GM19395 (cell line): ENCODE results near the gene ABCC5.
"Not testable (repeated sequence)": the region's sequence is repeated elsewhere in the genome, so short reads cannot be mapped to it uniquely, and the experiment has no call there.

ENCODE experiments used
- ATAC-seq: cut with Tn5 transposase; IDR thresholded peaks from one replicate; pipeline ENCODE4 v1.9.1; 2021; ENCODE audit warnings: mild to moderate bottlenecking, moderate library complexity; ENCODE audit not compliant: unreplicated experiment

The ABCC5 gene

DNA sequence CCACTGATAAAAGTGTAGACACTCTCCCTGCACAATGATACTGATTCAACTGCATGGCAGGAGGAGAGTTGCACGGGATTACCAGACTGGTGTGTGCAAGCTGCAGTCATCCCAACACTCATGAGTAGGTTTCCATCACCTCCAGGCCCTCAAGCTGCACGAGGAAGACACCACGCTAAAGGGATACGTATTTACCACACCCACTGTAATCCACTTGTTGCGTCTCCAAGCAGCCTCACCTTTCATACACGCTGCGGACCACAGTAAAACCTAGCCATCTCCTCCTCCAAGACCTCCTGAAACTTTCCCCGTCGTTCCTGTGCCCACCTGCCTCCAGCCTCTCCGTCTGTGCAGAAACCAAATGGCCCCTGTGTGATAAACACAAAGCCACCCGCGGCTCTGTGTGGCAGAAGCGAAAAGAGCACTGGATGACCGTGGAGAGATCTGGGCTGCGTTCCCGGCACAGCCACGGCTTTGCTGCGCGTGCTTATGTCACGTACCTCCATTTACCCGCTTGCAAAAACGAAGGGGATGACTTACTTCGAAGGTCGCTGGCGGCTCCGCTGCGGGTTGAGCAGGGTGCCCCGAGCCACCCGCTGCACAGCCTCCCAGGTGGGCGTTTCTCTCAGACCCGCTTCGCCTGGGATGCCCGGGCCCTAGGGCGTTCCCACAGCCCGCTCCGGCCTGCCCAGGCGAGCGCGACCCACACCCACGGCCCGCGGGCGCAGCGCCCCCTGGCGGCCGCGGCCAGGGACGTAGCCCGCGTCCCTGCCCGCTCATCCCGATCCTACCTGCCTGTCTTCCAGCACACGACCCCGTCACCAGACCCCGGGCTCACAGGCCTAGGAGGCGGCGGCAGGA is 643 bp downstream of the ABCC5 start:
- peak; percentile 71 for ATAC-seq

DNA sequence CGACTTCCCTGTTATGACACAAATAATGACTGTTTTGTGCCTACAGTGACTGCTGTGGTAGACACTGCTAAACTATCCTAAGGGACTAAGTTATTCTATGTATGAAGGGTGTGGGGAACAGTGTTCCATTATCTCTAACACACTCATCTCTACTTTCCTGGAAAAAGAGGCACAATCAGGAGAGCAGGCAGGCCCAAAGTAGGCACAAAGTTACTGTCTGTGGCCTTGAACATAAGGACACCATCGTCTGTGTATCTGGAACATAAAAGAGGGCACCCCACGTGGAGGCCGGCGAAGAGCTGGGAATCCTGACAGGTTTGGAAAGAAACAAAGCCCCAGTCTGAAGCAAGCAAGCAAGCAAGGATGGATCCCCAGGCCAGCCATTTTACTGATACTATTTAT is 1.5 kb downstream of the ABCC5 start:
- no peak for ATAC-seq

DNA sequence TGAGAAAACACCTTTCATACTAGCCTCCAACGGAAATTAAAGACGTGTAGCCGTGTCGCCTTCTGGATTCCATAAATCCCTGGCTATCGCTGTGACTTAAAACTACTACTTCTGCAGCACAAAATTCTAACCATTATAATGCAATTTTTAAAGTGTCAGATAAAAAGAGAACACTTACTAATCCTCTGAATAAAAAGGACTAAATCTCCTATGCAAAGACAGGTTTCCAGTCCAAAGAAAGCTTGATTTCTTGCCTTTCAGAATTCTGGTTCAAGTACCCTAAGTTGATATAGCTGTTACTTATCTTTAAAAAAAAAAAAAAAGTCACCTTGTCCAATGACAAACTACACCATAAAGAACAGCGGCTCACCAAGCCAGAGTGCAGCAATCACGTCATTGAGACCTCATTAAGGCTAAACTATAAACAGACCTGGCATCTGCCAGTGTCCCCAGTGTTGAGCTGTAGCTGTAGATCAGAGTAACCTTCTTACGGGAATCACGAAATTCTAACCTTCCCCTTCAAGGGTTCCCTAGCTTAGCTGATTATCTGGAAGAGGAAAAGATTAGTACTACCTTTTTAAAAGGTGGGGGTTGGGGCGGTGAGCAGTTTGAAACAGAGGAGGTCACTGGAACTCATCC is 2.2 kb downstream of the ABCC5 start:
- ATAC-seq: no peak

DNA sequence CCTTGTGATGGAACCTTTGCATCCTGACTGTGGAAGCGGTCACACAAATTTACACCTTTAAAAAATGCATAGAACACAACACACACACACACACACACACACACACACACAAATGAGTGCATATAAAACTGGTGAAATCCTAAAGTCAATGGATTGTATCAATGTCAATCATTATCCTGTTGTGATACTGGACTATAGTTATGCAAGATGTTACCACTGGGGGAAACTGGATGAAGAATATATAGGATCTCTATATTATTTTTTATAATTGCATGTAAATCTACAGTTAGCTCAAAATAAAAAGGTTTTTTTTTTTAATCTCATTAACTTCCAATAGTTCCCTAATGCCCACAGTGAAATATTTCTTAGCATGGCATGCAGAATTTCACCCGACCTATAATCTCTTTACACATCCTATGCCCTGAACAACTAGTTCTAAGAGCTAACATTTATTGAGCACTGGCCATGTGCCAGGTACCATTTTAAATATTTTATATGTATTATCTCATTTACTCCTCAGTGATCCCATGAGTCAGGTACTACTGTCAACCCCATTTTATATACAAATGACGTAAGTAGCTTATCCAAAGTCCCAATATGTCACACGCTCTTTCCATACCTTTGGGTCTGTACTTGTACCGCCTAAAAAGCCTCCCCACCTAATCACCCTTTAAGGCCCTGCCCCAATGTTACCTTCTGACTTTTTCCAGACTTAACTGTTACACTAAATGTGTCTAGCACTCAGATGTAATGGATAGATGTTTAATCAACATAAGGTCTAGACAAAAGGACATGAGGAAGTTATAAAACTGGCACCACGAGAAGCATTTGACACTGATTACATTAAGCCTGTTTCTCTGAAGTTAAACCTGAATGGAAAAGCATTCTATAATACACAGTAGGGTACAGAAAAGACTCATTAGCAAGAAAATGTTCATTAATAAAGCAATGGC is 5.5 kb downstream of the ABCC5 start:
- no peak for ATAC-seq

DNA sequence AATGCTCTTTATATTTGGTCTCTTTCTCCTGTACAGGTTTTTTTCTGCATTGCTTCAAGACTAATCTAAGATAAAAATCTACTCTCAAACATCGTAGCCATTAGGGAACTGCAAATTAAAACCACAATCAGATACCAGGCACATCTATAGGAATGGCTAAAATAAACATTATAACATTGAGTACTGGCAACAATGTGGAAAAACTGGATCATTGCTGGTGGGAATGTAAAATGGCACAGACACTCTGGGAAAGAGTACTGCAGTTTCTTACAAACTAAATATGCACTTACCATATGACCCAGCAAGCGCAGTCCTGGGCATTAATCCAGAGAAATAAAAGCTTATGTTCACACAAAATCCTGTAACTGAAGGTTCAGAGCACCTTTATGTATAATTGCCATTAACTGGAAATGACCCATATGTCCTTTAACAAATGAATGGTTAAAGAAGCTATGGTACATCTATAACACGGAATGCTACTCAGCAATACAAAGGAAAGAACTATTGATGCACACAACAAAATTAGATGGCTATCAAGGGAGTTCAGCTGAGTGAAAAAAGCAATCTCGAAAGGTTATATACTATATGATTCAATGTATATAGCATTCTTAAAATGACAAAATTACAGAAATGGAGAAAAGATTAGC is 6.3 kb downstream of the ABCC5 start:
- no peak for ATAC-seq

DNA sequence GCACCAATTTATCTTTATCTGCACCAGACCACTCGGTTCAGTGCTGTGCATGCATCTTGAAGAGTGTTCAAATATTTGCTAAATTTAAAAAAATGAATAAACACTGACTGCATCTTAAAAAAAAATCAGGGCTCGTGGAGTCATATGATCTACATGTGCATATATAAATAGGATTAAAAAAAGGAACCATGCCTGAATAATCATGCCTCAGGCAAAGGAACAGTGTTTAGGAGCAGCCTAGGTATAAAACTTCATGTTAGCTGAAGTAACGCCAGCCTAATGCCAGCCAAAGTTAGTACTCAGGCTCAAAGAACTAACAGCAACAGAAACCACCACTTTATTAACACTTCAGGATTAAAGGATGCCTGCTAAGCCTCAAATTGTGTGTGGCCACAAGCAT is 9.5 kb downstream of the ABCC5 start:
- ATAC-seq: no peak

DNA sequence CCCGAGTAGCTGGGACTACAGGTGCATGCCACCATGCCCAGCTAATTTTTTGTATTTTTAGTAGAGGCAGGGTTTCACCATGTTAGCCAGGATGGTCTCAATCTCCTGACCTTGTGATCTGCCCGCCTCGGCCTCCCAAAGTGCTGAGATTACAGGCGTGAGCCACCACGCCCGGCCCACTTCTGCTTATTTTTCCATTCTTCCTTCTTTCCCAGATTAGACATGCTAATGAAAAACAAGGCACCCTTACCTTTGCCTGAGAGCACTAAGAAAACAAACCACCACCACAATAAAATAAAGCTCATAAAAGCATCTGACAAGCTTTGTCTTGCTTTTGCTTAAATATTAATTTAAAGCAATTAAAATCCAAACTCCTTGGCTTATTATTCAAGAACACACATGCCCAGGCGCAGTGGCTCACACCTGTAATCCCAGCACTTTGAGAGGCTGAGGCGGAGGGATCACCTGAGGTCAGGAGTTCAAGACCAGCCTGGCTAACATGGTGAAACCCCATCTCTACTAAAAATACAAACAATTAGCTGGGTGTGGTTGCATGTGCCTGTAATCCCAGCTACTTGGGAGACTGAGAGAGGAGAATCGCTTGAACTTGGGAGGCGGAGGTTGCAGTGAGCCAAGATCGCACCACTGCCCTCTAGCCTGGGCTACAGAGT is 10.4 kb downstream of the ABCC5 start:
- ATAC-seq: not testable (repeated sequence)

DNA sequence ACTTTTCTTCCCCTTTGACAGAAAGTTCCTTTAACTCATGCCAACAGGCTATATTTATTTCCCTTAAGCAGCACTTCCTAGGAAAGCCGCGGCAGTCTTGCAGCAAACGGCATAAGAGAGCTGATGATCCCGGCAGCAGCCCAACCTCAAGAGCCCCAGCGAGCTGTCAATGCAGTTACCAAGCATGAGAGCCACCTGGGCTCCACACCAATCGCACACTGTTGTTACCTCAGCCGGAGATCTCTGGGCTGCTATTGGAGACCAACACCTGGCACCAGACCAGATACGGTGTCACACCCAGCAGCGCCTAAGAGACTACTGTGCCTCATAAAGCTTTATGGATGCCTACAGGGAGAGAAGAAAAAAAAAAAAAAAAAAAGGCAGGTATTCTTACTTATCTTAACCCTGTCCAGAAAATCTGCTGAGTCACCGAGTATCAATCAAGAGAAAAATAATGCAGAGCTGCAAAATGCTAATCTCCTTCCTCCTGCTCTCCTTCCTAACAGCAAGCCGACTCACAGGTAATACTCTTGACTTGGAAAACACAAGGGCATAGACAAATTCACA is 11.7 kb downstream of the ABCC5 start:
- ATAC-seq: peak; percentile 91

DNA sequence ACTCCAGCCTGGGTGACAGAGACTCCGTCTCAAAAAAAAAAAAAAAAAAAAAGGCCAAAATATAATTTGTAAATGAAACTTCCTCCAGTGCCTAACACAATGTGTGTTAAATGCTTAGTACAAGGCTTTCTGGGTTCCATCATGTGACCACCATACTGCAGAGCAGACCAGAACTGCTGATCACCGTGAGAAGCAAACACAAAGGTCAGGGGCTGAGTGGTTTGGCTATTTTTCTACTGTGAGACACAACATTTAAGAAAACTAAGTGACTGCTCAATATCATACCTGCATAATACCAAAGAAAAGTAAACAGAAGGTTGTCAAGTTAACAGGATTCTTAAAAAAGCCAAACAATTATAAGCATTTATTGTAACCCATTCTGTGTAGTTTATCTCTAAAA is 13.2 kb downstream of the ABCC5 start:
- ATAC-seq: no peak

DNA sequence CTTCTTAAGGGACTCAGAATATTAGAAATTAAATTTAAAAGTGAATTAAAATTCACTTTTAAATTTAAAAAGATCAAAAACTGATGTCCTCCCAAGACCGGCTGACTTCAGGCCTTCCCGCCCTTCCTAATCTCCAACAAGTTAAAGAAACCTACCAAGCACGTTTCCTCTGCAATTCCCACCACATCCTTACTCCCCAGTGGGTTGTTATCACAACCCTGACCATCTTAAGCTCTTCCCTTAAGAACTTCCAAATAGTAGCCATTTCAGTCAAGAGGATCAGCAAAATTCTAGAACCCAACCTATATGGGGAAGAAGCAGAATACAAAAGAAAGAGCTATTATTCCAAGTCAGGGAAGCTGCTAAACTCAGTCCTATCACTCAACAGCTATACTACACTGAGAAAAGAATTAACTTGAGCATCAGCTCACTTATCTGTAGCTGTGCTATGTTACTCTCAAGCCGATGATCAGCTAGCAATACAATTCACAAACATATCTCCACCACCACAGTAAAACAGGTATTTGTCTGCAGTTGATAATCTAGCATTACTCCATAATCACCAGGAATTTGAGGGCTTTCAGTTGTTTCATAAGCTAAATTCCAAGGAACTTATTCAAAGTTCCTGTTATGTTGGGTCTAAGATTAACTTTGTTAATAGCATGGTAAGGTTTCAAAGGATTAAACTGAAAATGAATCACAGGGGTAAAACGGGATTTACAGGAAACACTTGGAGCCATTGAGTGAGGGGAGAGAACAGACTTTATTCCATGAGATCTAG is 14.3 kb downstream of the ABCC5 start:
- no peak for ATAC-seq

DNA sequence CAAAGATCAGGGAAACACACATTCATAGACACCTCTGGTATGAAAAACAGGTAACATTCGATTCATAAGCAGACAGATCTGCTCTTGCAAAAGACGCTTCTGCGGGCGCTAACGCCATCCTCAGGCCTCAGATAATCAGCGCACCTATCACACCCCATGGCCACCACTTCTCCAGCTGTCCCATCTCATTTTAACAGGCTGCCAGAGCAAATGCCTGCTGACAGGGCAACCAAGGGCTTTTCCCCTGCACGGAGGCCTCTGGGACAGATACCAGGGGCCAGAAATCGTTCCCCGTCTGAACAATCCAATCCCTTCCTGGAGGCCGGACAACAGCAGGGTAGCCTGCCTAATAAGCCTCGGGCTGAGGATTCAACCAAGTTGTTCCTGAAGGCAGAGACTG is 15.2 kb downstream of the ABCC5 start:
- no peak for ATAC-seq

DNA sequence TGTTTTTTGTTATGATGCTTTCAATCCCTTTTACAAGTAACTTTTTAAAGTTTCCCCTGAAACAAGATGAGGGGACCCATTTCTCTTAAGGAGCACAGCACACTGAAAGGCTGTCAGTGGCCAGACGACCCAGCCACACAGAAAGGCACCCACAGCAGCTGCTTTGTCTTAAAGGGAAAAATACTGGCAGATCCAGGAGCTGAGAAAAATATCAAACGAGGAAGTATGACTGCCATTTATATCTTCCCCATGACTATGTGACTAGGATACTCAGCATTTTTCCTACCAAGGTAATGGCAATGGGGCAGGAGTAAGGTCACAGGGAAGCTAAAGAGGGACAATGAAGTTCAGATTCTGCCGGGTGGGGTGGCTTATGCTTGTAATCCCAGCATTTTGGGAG is 15.9 kb downstream of the ABCC5 start:
- ATAC-seq: no peak

DNA sequence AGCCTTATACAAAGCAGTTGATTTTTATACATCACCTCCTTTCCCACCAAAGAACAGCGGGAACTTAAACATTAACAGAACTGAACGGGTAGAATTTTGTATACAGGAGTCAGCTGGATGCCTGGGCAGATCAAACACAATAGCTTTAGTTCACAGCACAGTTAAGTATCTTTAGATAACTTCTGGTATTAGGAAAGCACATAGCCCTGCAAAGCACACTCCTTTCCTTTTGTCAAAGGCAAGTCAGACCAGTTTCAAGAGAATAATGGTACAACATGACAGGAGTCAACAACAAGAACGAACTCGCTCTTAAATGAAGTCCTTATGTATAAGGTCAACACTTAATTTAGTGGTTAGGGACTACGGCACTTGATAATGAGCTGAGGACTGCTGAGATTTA is 26.3 kb downstream of the ABCC5 start:
- ATAC-seq: no peak

DNA sequence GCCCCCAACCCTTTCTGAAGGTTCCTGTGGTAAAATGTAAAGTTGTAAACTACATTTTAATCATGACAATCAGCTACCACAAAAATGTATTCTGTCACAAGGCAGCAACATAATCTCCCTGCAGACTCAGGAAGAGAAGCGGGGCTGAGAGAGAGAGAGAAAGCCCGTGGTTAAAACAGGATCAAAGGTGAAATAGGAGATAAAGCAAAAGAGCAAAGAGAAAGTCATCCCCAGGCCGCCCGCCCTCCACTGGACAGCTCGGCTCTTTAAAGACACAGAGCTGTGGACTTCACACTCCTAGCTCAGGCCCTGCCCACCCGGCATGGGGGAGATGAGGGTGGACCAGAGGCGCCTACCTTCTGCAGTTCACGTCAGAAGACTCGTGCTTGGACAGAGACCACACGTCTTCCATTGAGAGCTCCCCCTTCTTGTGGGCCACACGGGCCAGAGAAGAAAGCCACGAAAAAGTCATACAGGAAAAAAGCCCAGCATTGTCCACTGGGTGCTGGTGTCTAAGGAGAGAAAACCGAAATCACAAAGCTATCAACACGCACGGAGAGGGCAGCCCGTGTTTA is 29.4 kb downstream of the ABCC5 start:
- ATAC-seq: no peak

DNA sequence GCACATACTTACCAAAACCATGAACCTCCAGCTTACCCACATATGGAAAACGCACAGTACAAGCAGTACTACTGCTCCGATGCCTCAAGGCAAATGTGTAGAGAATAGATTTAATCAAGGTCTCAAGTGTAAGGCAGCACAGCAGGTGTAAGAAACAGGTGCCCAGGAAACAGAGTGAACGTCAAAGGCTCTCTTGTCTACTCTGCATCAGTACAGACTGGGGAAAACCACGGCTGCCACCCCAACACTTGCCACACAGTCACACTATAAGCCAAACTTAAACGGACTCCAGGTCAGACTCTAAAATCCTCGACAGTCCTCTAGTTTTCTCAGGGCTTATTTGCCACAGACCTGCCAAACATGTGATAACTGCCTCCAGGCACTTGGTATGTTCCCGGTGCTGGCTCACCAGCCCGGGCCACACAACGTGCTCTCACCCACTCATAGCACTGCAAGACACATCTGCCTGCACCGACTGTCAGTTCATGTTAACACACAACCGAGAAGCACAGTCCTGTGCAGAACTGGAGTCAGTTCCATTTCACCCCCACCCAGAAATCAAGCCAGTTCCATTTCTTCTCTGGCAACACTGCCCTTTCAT is 30.6 kb downstream of the ABCC5 start:
- no peak for ATAC-seq

DNA sequence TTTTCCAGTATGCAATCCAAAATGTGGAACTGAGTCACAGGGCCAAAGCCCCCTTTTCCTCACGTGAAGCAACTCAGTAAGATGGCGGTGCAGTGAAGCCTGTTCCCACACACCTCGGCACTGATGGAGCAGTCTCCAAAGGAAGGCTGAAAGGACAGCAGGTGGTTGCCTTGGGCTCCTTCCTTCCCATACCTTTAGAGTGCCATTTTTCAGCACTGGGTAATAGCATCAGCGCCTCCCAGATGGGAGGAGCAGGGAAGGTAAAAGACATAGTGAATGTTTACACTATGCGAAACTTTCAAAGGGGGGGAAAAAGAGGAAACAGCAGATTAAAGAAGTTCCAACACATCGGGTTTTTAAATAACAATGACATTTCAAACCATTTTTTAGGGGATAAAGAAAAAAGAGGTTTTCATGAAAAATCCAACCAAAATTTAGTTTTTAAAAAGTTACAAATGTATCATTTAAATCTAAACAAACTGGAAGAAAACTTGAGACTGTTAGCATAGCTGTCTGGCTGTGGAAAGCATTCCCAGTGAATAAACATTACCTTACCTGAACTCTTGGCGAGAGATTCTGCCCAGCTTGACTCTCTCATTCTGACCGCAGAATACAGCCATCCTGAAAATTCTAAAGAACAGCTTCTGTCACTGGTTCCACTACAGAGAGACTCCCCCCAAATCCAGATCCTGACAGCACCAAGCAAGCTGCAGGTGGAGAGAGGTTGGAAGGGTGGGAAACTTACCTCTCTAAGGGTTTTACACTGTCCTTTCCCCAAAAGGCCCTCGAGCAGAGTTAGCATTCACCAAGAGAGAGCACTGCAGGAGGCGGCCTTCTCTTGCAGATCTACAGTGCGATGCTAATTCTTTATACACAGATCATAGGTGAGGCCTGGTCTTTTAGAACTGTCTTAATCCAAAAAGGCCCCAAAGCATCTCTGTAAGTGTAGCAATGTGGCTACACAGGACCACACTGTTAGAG is 32.6 kb downstream of the ABCC5 start:
- ATAC-seq: no peak

DNA sequence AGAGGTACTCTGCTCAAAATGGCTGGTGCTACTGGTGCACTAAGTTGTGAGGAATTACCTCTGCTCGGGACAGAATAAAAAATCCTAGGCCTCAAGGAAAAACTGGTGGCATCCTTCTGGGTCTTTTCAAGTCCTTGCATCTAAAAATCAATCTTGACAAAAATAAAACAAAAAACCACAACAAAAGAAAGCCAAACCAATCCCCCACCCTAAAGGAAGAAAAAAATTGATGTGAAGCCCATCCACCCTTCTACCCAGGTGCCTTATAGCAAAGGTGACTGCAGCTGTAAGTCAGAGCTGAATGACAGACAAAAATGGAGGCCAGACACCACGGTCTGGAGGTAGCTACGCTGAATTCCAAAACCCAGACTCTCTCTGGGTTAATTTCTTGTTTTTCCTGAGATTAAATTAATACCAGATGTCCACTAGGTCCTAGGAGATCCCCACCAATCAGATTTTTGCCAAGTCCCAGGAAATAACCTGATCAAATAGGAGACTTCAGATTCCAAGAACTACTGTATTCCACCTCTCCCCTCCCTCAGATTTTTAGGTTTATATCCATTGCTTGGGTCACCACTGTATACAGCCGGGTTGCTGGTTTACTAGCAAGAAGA is 33.5 kb downstream of the ABCC5 start:
- no peak for ATAC-seq
